Stimulated activated CD4-positive, alpha-beta T cell treated with anti-CD3 and anti-CD28 coated beads, TNF-alpha, amount 100 ng/mL, for 48 hours (primary cell): ENCODE data around the gene INTS14.
A peak's percentile ranks its signal among the peaks of the same experiment; 100 is the strongest.

Source experiments
- DNase-seq, 3 donors: peaks; one replicate each; pipeline ENCODE4 v3.0.0-alpha.2; 2020; ENCODE audit warnings: low read depth in 3 of 3

The INTS14 gene

GRCh38 chr15:65532738-65533051 lies 78.2 kb downstream of the INTS14 start:
- no peak for DNase-seq

DNA sequence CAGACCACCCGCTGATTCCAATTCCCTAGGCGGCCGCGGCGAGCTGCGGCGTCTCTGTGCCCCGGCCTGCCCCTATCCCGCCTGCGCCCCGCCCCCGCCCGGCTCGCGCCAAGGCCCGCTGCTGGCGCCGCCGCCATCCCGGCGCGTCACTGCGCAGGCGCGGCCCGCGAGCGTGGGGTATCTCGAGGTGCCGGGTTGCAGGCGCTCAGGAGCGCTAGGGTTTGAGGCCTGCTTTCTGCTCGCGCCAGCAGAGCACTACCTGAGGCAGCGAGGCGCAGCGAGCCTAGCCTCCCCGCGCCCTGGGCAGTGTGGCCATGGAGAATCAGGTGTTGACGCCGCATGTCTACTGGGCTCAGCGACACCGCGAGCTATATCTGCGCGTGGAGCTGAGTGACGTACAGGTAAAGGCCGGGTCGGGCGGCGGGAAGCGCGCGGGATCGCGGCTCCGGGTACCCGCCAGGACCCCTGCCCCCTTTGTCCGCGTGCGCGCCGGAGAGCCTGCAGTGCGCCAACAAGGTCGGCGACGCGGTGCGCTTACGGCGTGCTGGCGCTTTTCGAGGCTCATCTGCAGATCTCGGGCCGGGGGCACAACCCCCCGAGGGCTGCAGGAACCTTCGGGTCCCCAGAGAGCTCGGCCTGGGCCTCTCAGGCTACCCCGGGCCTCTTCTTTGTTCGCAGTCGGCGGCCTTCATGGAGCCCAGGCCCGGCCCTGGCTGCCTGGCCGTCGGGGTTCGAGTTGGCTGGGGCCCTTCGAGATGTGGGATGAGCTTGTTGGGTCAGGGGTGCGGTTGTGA lies 80.4 kb downstream of the INTS14 start, which contains the start of gene HACD3:
HACD3 (plus strand) TSS at position 146 of the 794 bp plus-strand sequence; CDS start at position 315, 169 bp downstream.
- DNase-seq: peak; percentile 80 to 93 (median 82)

DNA sequence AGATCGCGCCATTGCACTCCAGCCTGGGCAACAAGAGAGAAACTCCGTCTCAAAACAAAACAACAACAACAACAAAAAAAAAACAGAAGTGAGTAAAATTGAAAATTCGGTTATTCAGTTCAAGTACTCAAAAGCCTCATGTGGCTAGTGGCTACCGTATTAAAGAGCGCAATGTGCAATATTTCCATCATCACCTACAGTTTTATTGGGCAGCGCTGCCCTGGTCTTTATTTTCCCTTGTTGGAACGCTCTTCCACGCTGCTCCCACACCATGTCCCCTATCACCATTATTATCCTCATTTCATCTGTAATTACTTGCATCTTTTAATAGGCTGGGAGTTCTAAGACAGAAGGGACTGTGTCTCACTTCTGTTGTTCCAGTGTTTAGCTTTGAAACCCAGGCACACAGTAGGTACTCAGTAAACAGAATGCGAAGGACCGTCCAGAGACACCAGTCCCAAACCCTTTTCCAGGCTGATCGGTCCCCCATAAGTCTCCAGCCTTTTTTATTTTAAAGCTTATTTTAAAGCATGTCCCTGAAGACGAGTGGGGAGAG lies 81.1 kb downstream of the INTS14 start:
- no peak for DNase-seq
